Colonic mucosa (tissue), 4 donors: ENCODE results near the gene TMEM200B. TPM values are rescaled to one million over a fixed set of nuclear protein-coding genes. Genes with fewer than 3 reads are reported as not detected.
"Not testable (repeated sequence)": the region's sequence is repeated elsewhere in the genome, so short reads cannot be mapped to it uniquely, and the experiment has no call there.

ENCODE experiments used
- DNase-seq: peaks from one replicate; pipeline ENCODE4 v3.0.0-alpha.2; 2020
- H3K27ac ChIP-seq: fragments of 200-600 bp; one replicate; pipeline ENCODE4 v1.8.0; 2021
- H3K27me3 ChIP-seq: fragments of 200-600 bp; one replicate; pipeline ENCODE4 v1.8.0; 2021
- H3K36me3 ChIP-seq: fragments of 200-600 bp; one replicate; pipeline ENCODE4 v1.8.0; 2021
- H3K4me1 ChIP-seq: fragments of 200-600 bp; one replicate; pipeline ENCODE4 v1.8.0; 2021; ENCODE audit warnings: mild to moderate bottlenecking
- H3K4me3 ChIP-seq: fragments of 200-600 bp; one replicate; pipeline ENCODE4 v1.8.0; 2021
- H3K9ac ChIP-seq, 2 donors: one replicate each; pipeline ENCODE4 v1.7.0; 2013; ENCODE audit warnings: control low read depth in 2 of 2, low read depth in 2 of 2, low read length in 2 of 2
- H3K9me3 ChIP-seq: fragments of 200-600 bp; one replicate; pipeline ENCODE4 v1.8.0; 2021
- CTCF ChIP-seq: fragments of 200-600 bp; IDR thresholded peaks from one replicate; pipeline ENCODE4 v1.8.0; 2022; ENCODE audit warnings: antibody characterized with exemption, mild to moderate bottlenecking
- intact Hi-C: fragments of 100-400 bp; cut with DNase I; formaldehyde crosslinking; loops from one replicate; pipeline ENCODE4 v1.14.1; 2022
- total RNA-seq, 2 donors: library from RNA; stranded (reverse); fragmentation: NEBNext Ultra II Directional in 1 of 2; extraction: Animal tissue kit (Norgen Biotek cat#: 25700) in 1 of 2; gene quantifications; one replicate each; pipeline ENCODE4 v1.2.1, GENCODE V29; 2021
- donor health status: healthy.
- donor health status: DM: no; HTN: no; CAD: no.
- donor health status: DM: no; HTN: no; CAD: no.

TMEM200B gene
- total RNA-seq, 2 donors from 2014 or later: 1.5 to 3.3 TPM

DNA sequence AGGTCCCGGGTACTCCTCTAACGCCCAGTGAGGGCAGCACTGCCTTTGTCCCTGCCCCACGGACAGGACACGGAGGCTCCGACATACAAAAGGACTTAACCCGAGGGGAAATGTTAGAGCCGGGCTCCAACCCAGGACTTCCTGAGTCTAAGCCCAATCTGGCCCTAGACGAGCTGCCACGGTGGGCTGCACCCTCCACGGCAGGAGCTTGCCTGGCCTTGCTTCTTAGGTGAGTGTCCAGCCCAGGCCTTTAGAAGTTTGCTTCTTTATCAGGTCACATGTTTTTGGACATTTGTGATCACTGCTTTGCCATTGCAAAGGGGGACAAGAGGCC, 11.0 kb upstream of the TMEM200B start:
- TF ChIP-seq CTCF: no peak
- no peak overlapping the region for H3K27ac ChIP-seq
- no peaks in the 10 kb centered on the region for H3K27me3 ChIP-seq
- no peak for DNase-seq
- H3K9me3 ChIP-seq: no peaks in the 10 kb centered on the region
- intact Hi-C loops: no loop called here
- H3K9ac ChIP-seq: no peak overlapping the region
- H3K4me1 ChIP-seq: no peaks in the 10 kb centered on the region
- H3K36me3 ChIP-seq: no peaks in the 10 kb centered on the region
- no peak overlapping the region for H3K4me3 ChIP-seq

DNA sequence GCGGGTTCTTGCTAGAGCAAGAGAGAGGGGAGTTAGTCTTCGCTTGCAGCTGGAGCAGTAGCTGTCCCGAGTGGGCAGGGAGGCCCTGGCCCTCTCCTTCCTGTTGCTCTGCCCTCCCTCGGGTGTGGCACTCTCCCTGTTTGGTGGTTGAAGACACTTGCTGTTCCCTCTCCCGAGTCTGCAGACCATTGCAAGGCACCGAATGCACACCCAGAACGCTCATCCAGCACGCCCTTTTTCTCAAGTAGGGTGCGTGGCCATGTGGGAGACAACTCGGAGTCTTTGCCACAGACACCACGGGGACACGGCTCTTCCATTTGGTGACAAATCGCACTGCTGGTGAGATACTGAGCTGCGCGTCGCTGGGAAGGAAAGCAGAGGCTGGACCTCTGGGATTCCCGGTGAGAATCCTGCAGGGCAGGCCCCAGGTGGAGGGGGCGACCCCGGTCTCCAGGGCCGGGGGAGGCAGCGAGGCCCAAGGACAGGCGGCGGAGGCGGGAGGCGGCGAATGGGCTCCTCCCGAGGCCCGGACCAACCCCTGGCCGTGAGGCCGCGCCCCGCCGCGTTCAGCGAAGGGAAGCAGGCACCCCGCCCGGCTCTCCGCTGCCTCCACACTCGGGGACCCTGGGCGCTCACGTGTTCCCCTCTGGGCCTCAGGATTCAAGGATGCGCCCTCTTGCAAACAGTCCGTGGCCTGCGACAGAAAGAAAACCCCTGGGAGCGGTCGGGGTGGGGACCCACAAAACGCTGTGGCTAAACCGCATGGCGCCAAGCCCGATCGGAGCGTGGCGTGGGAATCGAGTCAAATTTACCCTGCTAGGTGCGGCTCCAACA, 10.4 kb upstream of the TMEM200B start:
- Histone ChIP-seq H3K9me3 (no peaks in the 10 kb centered on the region), H3K9ac (no peak overlapping the region), H3K36me3 (no peaks in the 10 kb centered on the region), H3K27ac (no peak overlapping the region), H3K4me3 (peak overlapping the region; percentile 2), H3K27me3 (no peaks in the 10 kb centered on the region), H3K4me1 (no peaks in the 10 kb centered on the region)
- TF ChIP-seq CTCF: no peak
- peak; percentile 40 for DNase-seq
- intact Hi-C loops: no loop called here

DNA sequence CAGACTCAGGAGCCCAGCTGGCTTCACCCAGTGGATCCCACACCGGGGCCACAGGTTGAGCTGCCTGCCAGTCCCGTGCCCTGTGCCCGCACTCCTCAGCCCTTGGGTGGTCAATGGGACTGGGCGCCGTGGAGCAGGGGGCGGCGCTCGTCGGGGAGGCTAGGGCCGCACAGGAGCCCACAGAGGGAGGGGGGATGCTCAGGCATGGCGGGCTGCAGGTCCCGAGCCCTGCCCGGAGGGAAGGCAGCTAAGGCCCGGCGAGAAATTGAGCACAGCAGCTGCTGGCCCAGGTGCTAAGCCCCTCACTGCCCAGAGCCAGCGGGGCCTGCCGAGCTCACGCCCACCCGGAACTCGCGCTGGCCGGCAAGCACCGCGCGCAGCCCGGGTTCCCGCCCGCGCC, 7.4 kb upstream of the TMEM200B start:
- DNase-seq, H3K27ac ChIP-seq, intact Hi-C loops, H3K4me3 ChIP-seq, H3K36me3 ChIP-seq, H3K27me3 ChIP-seq, H3K9me3 ChIP-seq, H3K4me1 ChIP-seq, H3K9ac ChIP-seq: not testable (repeated sequence)

- no peak for DNase-seq
- no peaks in the 10 kb centered on the region for H3K9me3 ChIP-seq
- H3K4me3 ChIP-seq: no peak overlapping the region
- H3K27ac ChIP-seq: no peak overlapping the region
- TF ChIP-seq CTCF: no peak
- H3K4me1 ChIP-seq: no peaks in the 10 kb centered on the region
- intact Hi-C loops: loop anchor here (5.0 to 10.0 kb wide), 2 partner anchors 45 to 248 kb away; no protein-coding TSS in a partner anchor
- H3K36me3 ChIP-seq: no peaks in the 10 kb centered on the region
- H3K27me3 ChIP-seq: peaks cover 7% of the 10 kb centered on the region
- no peak overlapping the region for H3K9ac ChIP-seq
Observed at GRCh38 chr1:29129916-29130315, 6.2 kb upstream of the TMEM200B start.

DNA sequence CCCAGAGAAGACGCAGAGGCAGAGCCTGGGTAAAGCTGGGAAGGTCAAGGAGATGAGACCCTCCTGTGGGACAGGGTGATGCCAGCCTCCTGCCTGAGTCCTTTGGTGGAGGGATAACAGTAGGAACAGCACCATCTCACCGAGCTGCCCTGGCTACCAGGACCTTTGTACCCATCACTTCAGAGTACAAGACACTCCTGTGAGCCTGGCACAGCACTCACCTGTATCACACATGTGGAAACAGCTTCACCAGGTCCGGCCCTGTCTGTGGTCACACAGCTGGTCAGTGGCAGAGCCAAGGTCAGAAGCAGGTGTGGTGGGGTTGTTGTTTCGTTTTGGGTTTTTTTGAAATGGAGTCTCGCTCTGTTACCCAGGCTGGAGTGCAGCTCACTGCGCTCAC, 5.0 kb upstream of the TMEM200B start:
- DNase-seq: no peak

More for the DNA sequence above, 5.0 kb upstream of the TMEM200B start:
- Histone ChIP-seq H3K9me3 (no peaks in the 10 kb centered on the region), H3K27ac (no peak overlapping the region), H3K4me1 (no peaks in the 10 kb centered on the region), H3K4me3 (no peak overlapping the region), H3K27me3 (peaks cover 17% of the 10 kb centered on the region), H3K36me3 (no peaks in the 10 kb centered on the region), H3K9ac (no peak overlapping the region)
- no peak for TF ChIP-seq CTCF
- intact Hi-C loops: loop anchor here (5.0 to 10.0 kb wide), 2 partner anchors 46 to 246 kb away; no protein-coding TSS in a partner anchor
